ENCODE measurements around the gene CHIT1.

CHIT1 gene

DNA sequence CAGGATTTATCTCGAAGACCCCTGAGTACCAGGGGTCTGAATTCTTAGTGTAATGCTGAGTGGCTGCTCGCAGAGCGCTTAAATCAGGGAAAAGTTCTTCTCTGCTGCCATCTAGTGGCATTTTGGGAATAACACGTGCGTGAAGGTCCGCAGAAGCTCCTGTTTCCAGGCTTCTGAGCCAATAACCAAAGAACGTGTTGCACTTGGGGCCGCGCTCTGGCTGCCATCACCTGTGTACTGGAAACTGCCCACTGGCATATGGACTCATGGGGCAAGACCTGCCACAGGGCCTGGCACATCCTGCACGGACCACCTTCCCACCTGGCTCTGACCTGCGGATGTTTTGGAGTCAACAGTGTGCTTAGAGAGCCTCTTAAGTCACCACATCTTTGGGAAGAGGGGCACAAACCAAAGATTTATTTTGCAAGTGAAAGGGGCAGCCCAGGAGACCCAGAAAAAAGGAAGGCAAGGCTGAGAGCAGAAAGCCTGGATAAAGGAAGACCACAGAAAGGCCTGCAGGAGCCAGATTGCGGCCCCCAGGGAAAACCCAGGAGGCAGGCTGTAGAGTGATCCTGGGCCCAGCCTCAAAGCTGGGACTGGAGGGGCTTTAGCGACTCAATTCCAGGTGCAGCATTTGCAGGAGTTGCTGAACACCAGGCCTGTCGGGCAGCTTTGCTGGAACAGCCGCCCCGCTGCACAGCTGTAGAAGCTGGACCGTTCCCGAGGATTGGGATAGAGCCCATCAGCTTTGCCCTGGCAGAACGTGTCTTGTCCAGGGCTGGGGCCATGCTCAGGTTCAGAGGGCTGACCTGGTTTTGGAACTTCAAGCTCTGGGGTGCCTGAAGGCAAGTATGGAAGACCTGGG is 13.0 kb downstream of the CHIT1 start:
- peak; percentile 46 for DNase-seq

DNA sequence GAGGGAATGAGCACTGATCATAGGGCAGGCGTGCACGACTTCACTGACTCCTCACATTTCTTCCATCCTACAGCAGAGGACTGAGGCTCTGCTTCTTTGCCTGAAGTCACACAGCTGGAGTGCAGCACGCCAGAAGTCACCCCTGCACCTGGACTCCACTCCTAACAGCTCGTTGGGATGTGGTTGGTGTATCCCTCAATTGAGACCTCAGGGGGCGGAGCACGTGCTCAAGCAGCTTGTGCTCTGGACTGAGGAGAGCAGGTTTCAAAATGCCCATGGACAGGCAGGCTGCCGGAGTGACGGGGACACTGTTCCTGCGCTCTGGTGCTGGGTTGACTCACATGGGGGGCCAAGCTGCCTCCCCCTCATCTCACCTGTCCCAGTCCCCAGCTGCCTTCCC is 13.9 kb downstream of the CHIT1 start:
- no peak for DNase-seq

DNA sequence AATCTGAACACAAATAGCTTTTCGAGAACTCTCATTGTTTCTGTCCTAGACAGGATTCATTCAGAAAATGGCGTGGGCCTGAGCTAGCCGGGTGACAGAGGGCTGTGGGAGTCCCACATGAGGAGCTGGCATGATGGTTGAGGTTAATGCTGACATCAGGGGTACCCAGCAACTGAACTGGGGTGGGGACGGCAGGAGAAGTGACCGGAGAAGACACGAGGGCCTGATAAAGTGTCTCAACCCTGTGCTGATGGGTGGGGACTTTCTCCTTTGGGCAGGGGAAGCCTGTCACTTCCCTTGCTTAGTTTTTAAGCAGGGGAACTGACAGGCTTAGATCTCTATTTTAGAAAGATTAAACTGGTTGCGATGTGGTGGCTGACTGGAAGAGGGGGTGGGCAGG is 14.6 kb downstream of the CHIT1 start:
- DNase-seq = no peak

DNA sequence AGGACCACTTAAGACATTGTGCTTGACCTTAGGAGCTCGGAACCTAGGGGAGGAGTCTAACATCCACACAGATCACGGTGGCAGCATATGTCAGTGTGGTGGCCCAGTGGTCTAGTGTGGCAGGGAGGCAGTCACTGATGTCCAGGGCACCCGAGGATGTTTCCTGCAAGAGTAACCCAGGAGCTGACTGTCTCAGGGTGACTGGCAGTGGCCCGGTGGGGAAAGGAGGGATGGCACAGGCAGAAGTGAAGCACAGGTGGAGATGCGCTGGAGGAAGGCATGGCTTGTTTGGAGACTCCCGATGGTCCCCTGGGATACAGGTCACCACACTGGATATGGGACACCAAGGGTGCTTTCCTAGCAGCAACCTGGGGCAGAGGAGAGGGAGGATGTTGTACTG is 16.3 kb downstream of the CHIT1 start:
- DNase-seq = no peak

- DNase-seq = no peak
Measured at GRCh38 chr1:203211812-203212211, 17.7 kb downstream of the CHIT1 start.

- DNase-seq = no peak
Measured at GRCh38 chr1:203210988-203211387, 18.5 kb downstream of the CHIT1 start.

DNA sequence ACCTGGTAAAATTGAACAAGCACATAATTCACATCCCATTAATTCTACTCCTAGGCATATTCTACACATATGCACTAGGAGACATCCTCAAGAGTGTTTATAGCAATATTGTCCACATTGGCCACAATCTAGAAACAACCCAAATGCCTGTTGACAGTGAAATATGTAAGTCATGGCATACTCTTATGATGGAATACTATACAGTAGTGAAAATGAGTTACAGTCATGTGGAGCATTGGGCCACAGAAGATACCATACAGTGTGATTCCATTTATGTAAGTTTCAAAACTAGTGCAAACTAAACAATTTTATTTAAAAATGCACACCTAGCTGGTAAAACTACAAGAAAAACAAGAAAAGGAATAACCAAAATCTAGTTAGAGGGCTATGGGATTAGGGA is 19.1 kb downstream of the CHIT1 start:
- no peak for DNase-seq

DNA sequence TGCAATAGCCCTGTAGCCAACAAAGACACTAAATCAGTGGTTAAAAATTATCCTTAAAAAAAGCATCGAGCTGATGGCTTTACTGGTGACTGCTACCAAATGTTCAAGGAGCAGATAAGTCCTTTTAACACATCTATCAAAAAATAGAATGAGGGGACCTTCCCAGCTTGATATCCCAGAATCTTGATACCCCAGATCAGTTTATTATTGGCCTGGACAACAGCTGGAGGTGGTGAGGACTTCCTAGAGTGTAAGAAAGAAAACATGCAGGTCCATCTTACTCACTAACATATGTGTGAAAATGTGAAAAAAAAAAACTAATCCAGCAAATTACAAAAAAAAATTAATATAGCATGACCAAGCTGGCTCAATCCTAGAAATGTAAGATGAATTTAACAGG is 21.3 kb downstream of the CHIT1 start:
- DNase-seq = no peak

- DNase-seq = no peak
Measured at GRCh38 chr1:203207751-203208150, 21.7 kb downstream of the CHIT1 start.

DNA sequence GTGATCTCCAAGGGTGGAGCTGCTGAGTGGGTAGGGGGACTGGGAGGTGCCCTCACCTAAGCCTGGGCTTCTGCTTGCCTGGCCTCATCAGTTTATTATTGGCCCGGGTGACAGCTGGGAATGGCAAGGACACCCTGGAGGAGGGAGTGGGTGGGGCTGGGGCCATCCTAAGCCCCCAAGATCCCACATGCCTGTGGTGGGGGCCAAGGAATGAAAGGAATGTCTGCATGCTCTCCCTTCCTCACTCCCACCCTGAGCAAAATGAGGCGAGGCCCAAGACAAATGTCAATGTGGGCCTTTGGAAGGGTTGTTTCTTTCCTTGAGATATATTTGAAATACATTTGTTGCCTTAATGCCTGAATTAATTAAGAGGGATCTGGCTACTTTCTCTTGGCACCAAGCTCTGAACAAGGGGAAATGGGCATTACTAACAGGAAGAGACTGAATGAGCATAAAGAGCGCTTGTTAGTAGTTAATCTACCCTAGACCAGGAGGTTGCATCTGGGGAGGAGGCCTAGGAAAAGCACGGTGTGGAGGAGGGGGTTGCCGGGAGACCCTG is 23.3 kb downstream of the CHIT1 start:
- no peak for DNase-seq

- DNase-seq = no peak
Measured at GRCh38 chr1:203204756-203205155, 24.7 kb downstream of the CHIT1 start.

DNA sequence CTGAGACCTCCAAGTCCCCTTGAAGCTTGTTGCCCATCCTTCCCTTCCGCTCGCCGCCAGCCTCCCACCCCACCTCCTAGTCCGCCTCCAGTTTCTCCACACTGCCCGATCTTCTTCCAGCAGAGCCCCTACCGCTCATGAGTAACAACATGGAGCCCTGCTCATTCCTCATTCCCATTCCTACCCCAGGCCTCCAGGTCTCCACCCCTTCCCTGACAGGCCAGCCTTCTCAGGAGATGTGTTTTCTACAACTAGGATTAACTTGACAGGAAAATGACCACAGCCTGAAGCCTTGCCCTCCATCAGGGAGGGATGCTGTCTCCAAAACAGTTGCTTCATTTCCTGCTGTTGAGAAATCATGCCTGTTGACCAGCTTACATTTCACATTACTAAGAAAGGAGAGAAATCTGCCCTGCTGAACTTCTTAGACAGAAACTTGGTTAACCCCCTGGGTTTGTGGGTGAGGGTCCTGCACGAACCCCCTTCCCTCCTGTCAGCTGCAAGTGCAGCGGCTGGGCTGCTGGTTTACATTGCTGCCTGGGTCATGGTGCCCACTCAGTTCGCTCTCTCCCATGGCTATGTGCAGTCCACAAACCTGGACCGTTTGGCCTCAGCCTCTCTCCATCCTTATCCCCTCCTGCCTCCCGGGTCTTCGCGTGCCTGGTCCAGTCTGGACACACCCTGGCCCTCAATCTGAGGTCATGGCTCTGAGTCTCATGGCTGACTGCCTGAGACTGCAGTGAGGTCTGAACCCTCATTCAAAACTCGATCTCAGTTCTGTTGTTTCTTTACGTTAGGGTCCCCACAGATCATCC is 26.8 kb downstream of the CHIT1 start:
- no peak for DNase-seq

DNA sequence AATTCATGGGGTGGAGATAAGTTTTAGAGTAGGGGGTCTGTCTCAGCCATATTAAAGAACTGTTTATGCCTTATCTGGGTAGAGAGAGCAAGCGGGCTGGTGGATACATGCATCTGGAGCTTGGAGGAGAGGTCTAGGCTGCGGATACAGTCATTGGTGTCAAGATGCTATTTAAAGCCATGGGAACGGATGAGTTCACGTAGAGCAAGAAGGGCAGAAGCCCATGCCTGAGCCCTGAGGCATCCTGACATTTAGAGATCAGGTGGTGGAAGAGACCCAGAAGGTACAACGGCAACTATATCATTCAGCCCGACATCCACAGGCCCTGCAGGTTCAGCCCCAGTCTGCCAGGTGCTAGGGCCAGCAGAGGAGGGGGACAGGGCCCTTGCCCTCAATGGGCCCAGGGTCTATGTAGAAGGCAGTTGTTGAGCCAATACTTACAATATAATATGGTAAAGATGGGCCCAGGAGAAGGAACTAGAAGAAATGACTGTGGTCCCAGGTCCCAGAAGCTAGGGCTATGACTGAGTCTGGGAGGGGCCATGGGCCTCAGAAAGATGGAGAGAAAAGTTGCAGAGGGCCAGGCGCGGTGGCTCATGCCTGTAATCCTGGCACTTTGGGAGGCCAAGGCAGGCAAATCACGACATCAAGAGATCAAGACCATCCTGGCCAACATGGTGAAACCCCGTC is 27.8 kb downstream of the CHIT1 start:
- no peak for DNase-seq

- DNase-seq = no peak
Measured at GRCh38 chr1:203200916-203201315, 28.6 kb downstream of the CHIT1 start.

DNA sequence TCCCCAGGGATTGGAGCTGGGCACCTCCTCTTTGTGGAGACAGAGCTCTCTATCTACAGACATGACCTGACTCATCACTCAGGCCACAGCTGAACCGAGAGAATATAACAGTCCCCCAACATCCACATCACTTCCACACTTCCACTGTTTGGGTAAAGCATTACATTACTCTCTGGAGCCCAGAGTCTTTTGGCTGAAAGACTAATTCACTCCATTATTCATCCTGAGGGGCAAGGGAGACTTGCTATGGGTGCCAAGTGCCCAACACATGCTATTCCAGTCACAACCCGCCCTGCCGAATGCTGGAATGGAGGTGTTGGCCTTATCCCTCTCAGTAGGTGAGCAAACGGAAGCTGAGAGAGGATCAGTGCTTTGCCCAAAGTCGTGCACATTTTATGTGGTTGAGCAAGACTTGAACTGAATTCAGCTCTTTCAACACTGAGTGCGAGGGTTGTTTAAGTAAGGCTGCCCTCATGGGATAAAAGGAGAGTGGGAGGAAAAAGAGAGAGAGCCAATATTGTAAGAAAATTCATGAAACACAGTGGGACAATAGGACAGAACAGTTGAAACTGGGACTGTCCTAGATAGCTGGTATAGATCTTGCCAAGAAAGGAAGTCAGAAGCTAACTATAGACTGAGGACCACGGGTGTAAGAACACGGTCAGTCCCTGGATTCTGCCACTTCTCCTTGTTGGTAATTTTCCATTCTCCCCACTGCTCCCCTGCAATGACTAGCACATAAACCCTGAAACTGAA is 29.5 kb downstream of the CHIT1 start:
- no peak for DNase-seq

DNA sequence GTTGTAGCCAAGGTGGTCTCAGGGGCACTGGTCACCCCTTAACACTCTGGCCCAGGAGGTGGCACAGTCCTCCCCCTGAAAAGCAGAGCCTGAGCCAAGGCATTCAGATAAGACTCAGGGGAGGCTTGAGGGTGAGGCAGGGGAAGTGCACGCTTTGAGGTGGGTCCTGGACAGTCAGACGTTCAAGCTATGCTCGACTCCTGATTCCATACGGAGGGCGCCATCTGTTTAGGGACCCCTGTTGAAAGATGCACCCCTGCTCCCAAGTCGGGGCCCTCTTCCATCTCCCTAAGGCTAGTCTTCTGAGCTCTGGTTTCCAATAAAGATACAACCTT is 30.0 kb downstream of the CHIT1 start:
- DNase-seq = no peak

GRCh38 chr1:203199002-203199401 is 30.5 kb downstream of the CHIT1 start:
- no peak for DNase-seq

DNA sequence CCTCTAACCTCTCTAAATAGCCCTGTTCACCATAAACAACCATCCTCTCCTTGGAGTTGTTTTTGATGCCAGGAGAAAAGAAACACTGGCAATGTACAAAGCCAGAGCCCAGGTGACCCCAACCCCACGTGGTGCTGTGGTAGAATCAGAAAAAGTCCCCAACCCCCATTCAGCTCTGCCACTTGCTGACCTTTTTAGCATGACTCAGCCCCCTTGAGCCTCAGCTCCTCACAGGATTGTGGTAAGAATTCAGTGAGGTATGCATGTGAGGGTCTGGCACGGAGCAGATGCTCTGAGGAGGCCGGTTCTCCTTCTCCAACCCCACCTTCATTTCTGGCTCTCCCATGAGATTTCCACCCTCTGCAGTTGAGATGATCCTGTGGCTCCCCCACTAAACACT is 31.8 kb downstream of the CHIT1 start:
- DNase-seq = no peak

GRCh38 chr1:203196371-203196770 is 33.1 kb downstream of the CHIT1 start:
- no peak for DNase-seq

DNA sequence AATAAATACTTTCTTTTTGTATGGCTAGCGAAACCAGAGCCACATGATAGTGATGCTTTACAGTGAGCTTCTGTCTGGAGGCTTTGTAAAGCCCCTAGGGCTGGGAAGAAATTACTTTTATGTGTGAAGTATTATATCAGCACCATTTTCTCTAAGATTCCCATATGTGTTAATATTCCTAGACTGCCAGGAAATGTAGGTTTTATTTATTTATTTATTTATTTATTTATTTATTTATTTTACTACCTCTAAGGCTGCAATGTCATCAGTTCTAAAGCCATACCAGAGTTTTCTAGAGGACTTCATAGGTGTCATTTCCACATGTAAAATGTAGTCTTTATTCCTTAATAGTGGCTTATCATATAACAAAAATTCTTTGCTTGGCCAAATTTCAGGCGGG is 38.5 kb downstream of the CHIT1 start:
- no peak for DNase-seq

GRCh38 chr1:203189951-203190352 is 39.5 kb downstream of the CHIT1 start:
- no peak for DNase-seq

DNA sequence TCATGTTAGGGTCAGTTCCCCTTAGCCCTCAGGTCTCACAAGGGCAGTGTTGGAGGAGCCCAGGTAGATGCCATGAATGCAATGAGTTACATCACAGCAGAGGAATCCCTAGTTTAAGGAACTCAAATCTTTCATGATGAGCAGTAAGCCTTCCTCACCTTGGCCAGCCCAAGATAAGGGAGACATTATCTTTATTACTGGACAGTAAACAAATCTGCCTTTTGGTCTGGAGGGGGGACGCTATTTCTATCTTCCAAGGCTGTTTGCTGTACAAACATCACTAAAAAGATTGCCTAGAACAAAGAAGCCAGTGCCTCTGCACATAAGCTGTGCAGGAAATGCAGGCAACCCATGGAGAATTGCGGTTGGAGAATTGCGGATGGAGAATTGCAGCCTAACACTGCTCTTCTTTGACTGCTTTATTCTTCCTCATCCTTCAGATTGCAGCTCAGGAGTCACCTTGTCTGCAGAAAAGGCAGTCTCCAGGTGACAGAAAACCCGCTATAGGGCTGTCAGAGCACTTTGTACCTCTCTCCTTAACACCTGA is 40.7 kb downstream of the CHIT1 start:
- no peak for DNase-seq

Measured in right kidney (tissue), 1 donor.